ENCODE data around the gene FAM174B.

Gene FAM174B

GRCh38 chr15:92655178-92655995 is at the start of gene FAM174B:
Gene FAM174B (minus strand): TSS chr15:92655775.
- peak; percentile 77 for DNase-seq (ENCODE audit: low spot score)

GRCh38 chr15:92696096-92696495 is 40.5 kb upstream of the FAM174B start:
- DNase-seq (ENCODE audit: low spot score) = no peak

- peak; percentile 60 for DNase-seq (ENCODE audit: low spot score)
Measured at GRCh38 chr15:92693691-92694331, 38.2 kb upstream of the FAM174B start.

DNA sequence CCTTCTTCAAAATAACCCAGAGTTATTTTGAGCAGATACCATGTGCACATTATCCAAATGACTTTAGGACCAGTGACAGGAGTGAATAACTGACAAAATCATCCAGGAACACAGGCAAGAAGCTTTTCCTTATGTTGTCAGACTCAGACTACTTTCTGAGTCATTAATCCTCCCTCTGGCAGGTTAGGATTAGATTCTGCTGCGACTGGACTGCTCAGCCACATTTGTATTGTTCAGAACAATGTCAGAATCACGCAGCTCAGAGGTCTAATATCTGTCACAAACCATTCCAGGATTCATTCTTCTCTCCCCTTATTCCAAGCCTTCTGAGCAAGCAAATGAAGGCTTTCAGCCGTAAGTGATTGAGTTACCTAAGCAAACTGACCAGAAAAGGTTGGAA is 34.8 kb upstream of the FAM174B start:
- DNase-seq (ENCODE audit: low spot score) = no peak

- DNase-seq (ENCODE audit: low spot score) = no peak
Measured at GRCh38 chr15:92687746-92688145, 32.2 kb upstream of the FAM174B start.

DNA sequence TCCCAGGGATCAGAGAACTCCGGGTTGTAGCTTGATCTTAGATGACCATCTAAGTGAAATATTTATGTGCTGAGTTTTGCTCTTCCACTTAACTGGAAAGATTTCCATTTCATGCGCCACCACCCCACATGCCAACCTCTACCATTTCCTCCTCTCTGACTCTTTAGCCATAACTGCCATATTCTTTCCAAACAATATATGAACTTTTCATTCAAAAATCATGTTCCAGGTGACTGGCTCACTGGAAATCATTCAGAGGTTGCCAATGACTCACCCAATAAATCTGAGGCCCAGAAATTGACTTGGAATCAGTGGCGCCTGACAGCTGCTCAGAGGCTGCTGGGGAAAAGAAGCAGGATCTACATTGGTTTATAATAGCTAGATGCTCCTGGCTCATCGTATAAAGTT is 31.6 kb upstream of the FAM174B start:
- no peak for DNase-seq (ENCODE audit: low spot score)

- peak; percentile 80 for DNase-seq (ENCODE audit: low spot score)
Measured at GRCh38 chr15:92683511-92683834, 27.9 kb upstream of the FAM174B start.

DNA sequence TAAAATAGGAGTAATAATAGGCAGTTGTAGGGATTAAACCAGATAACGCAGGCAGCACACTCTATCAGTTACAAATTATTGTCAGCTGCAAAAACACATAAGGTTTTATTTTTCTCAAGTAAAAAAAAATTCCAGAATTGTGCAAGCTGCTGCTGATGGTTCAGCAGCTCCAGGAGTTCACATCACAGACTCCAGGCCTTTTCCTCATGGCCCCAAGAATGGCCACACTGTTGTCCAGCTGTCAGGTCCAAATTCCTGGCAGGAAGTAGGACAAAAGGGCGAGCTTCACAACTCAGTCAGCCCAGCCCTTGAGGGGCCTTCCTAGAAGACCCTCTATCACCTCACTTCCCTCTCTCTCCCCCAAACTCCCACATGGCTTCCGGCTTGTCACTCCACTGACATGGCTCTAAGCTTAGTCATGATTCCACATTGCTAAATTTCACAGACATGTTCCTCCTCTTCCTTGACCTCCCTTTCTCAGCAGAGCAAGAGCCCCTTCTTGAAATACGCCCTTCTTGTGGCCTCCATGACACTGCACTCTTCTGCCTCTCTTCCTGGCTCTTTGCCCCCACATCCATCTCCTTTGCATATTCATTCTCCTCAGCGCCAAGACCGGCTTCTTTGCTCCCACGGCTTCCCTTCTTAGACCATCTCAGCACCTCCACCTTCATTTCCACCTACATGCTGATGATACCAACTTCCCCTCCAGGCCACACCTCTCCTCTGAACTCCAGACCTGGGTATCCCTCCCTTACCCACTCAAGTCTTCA is 27.4 kb upstream of the FAM174B start:
- DNase-seq (ENCODE audit: low spot score) = no peak

GRCh38 chr15:92681141-92681631 is 25.6 kb upstream of the FAM174B start:
- no peak for DNase-seq (ENCODE audit: low spot score)

GRCh38 chr15:92677999-92678398 is 22.4 kb upstream of the FAM174B start:
- DNase-seq (ENCODE audit: low spot score) = no peak

DNA sequence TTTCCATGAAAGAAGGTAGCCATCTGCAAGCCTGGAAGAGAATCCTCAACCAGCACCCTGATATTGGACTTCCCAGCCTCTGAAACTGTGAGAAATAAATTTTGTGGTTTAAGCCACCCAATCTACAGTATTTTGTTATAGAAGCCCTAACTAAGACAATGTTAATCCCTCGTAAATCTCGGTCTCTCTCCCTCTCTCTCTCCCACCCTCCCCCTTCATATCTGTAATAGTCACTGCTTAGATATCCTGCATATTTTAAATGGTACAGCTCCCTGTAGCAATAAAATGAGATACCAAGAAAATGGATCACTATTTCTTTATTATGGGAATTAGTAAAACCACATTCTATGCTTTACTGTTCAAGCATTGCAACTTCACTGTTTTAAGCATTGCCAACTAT is 21.0 kb upstream of the FAM174B start:
- DNase-seq (ENCODE audit: low spot score) = no peak

DNA sequence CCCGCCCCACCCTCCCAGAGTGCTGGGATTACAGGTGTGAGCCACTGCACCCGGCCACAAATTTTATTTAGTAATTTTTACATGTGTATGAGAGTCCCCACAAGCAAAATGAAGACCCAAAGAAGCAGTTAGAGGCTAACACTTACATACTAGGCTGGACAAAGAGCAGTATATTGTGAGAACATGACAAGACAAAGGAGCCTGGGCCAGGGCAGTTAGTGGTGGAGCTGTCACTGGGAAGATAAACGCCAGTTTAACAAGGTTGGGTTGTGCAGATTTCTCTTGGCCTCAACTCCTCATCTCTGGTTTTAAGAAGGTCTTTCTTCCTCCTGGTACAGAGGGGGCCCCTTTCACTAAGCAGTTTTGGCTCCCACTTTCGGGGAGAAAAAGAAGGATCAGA is 19.9 kb upstream of the FAM174B start:
- no peak for DNase-seq (ENCODE audit: low spot score)

- no peak for DNase-seq (ENCODE audit: low spot score)
Measured at GRCh38 chr15:92674347-92674746, 18.8 kb upstream of the FAM174B start.

DNA sequence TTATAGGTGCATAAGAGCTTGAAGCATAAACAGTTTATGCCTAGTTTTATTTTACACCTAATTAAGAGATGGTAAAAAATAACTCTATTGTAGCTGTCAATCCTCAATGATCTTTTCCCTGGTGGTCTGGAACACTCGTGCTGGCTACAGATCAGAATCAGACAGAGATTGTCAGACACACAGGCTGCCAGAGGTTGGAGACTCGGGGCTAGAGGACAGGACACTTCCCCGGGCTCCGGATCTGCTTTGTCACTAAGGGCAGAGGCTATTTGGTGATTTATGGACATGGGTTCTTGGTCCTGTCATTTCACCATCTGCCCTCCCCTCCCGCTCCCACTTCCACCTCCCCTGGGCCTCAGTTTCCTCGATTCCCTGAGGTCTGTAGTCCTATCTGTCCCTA is 16.5 kb upstream of the FAM174B start:
- DNase-seq (ENCODE audit: low spot score) = peak; percentile 46

DNA sequence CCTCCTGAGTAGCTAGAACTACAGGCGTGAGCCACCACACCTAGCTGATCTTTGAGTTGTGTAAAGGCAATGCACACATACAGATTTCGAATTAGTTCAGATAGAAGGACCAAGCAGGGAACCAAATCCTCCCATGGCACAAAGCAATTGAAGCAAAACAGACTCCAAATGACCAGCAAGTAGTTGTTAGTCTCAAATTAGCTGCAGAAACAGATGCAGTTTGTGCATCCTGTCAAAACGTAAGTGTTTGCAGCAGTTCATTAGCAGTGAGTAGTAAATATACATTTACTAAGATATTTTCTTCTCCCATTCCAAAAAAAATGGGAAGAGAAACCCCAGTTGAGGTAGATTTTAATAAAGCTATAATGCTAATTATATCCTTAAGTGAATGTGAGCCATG is 15.8 kb upstream of the FAM174B start:
- DNase-seq (ENCODE audit: low spot score) = no peak

DNA sequence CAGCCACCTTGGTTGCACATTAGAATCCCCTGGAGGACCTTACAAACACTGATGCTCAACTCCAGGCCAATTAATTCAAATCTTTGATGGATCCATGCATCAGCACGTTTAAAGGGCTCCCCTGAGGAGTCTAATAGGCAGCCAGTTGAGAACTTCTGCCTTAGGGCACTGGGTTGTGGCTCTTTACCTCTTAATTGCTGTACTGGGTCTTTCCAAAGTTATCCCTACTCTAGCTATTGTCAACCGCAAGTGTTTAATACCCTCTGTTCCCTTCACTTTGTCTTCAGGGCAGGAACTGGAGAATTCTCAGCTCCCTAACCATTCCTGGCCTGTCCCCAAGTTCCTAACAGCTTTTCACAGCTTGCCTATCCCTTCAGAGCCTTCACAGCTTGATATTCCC is 15.0 kb upstream of the FAM174B start:
- DNase-seq (ENCODE audit: low spot score) = no peak

DNA sequence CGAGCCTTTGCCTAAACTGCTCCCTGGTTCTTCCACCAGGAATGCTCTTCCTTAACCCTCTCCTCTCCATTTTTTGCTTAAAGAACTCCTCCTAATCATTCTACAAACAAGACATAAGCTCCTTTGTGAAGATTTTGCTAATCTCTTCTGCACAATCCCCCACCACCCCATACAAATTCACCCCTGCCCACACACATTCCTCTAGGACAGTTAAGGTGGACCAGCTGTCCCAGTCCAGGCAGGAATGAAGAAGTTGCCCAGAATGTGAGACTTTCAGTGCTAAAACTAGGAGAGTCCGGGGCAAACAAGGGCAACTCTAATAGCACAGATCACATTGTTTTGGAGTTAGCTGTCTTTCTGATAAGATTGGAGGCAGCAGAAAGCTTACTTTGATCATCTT is 13.9 kb upstream of the FAM174B start:
- DNase-seq (ENCODE audit: low spot score) = peak; percentile 40

DNA sequence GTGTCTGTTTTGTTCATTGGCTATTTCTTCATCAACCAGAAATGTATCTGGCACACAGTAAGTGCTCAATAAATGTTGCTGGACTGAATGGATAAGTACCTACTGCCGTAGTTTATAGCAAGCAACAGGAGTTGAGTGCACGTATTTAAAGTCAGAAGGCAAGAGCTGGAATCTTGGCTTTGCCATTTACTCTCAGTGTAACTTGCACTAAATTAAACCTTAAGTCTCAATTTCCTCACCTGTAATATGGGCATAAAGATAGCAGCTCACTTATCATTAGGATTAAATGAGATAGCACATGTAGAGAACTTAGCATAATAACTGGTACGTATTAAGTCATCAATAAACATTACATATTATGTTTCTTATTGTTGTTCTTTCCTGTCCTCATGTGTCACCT is 13.0 kb upstream of the FAM174B start:
- no peak for DNase-seq (ENCODE audit: low spot score)

- DNase-seq (ENCODE audit: low spot score) = peak; percentile 31
Measured at GRCh38 chr15:92667970-92668485, 12.5 kb upstream of the FAM174B start.

DNA sequence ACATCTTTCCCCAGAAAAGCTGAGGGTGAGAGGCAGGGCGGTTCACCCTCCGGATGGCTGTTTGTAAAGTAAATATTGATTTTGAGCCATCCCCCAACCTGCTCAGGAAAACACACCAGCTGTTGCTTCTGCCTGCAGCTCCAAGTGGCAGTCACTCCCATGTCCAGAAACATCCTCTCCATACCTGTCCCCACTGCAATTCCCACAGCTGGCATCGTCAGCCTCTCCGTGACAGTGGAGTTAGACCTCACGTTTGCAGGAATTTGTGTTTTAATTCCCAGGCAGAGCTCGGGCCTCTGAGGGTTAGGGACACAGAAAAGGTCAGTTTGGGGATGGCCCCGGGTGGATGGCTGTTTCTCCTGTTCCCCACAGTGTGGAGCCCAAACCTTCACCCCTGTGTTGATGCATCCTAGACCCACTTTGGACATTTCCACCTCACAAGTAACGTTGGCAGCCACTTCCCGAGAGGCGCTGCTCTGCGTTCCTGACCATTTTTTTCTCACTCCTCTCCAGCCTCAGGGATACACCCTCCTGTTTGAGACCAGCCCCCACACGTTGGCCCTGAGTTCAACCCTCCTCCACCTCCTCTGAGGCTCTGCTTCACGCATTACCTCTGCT is 11.8 kb upstream of the FAM174B start:
- peak; percentile 39 for DNase-seq (ENCODE audit: low spot score)

DNA sequence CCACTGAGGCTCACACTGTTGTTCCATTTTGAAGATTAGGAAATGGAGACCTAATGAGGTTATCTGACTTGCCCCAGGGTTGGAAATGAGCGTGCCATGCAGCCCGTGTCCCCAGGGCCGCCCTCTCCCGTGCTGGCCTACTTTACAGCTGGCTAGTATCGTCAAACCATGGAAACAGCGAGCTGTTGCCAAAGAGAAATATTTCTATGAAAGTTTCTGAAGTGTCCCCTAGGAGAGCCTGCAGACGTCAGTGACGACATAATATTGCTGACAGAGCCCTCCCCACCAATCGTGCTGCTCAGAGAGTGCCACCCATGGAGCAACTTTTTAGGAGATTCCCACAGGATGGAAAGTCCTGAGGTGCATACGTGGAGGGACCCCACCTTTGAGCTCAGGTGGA is 11.2 kb upstream of the FAM174B start:
- DNase-seq (ENCODE audit: low spot score) = no peak

GRCh38 chr15:92665100-92665555 is 9.6 kb upstream of the FAM174B start:
- no peak for DNase-seq (ENCODE audit: low spot score)

All from ecto neural progenitor cell (in vitro differentiated cells).